KMS-11 (cell line): ENCODE results near the gene ATG9A.

Source experiments
- H2AFZ ChIP-seq: fragments of 200-600 bp; sonication (generic); 2 replicates; pipeline ENCODE4 v1.6.1; 2016; ENCODE audit warnings: antibody characterized with exemption, mixed run types, low read depth
- H3K27ac ChIP-seq: fragments of 200-600 bp; sonication (generic); 2 replicates; pipeline ENCODE4 v1.6.1; 2016; ENCODE audit warnings: mild to moderate bottlenecking, mixed run types
- H3K27me3 ChIP-seq: fragments of 200-600 bp; sonication (generic); 2 replicates; pipeline ENCODE4 v1.6.1; 2017; ENCODE audit warnings: mild to moderate bottlenecking, low read depth, mixed run types, moderate library complexity; ENCODE audit not compliant: insufficient read depth
- H3K36me3 ChIP-seq: fragments of 200-600 bp; sonication (generic); 2 replicates; pipeline ENCODE4 v1.6.1; 2017; ENCODE audit warnings: mild to moderate bottlenecking, mixed run types; ENCODE audit not compliant: insufficient read depth
- H3K4me1 ChIP-seq: fragments of 200-600 bp; sonication (generic); 2 replicates; pipeline ENCODE4 v1.6.1; 2016; ENCODE audit warnings: mild to moderate bottlenecking, low read depth, mixed run types; ENCODE audit not compliant: poor library complexity, severe bottlenecking
- H3K4me2 ChIP-seq: fragments of 200-600 bp; sonication (generic); 2 replicates; pipeline ENCODE4 v1.7.0; 2016; ENCODE audit warnings: mild to moderate bottlenecking, mixed run types
- H3K4me3 ChIP-seq: fragments of 200-600 bp; sonication (generic); IDR thresholded peaks from 2 replicates; pipeline ENCODE4 v1.6.1; 2017; ENCODE audit warnings: low read depth, low read length, mixed read lengths; ENCODE audit not compliant: insufficient read depth
- H3K79me2 ChIP-seq: fragments of 200-600 bp; sonication (generic); 2 replicates; pipeline ENCODE4 v1.6.1; 2016; ENCODE audit warnings: low read depth, mixed run types; ENCODE audit not compliant: insufficient read depth
- H3K9ac ChIP-seq: fragments of 200-600 bp; sonication (generic); 2 replicates; pipeline ENCODE4 v1.6.1; 2016; ENCODE audit warnings: mild to moderate bottlenecking, mixed run types
- H4K20me1 ChIP-seq: fragments of 200-600 bp; sonication (generic); 2 replicates; pipeline ENCODE4 v1.6.1; 2016; ENCODE audit warnings: mild to moderate bottlenecking, mixed run types; ENCODE audit not compliant: insufficient read depth
- CTCF ChIP-seq: fragments of 200-600 bp; sonication (generic); conservative IDR thresholded peaks from 2 replicates; pipeline ENCODE4 v1.6.1; 2017; ENCODE audit warnings: low read depth, mild to moderate bottlenecking, antibody characterized with exemption, low read length, moderate library complexity, mixed read lengths

ATG9A gene

GRCh38 chr2:219174146-219174545 is 55.3 kb downstream of the ATG9A start:
- no peak overlapping the region for H3K4me2 ChIP-seq
- no peaks in the 10 kb centered on the region for H4K20me1 ChIP-seq
- H3K27ac ChIP-seq: no peak overlapping the region
- no peak overlapping the region for H3K9ac ChIP-seq
- no peaks in the 10 kb centered on the region for H3K27me3 ChIP-seq
- H3K36me3 ChIP-seq: no peaks in the 10 kb centered on the region
- H3K4me1 ChIP-seq: peaks cover 13% of the 10 kb centered on the region
- no peak overlapping the region for H2AFZ ChIP-seq
- no peak overlapping the region for H3K4me3 ChIP-seq
- H3K79me2 ChIP-seq: peaks cover 16% of the 10 kb centered on the region; the same call in 1 of the 2 replicates
- no peak for TF ChIP-seq CTCF

GRCh38 chr2:219173176-219173575 is 56.3 kb downstream of the ATG9A start:
- Histone ChIP-seq H4K20me1 (no peaks in the 10 kb centered on the region), H3K4me2 (no peak overlapping the region), H3K9ac (no peak overlapping the region)

GRCh38 chr2:219172231-219173154 is 56.9 kb downstream of the ATG9A start:
- H3K27ac ChIP-seq: no peak overlapping the region

More at GRCh38 chr2:219173176-219173575, 56.3 kb downstream of the ATG9A start:
- H3K27me3 ChIP-seq: no peaks in the 10 kb centered on the region
- TF ChIP-seq CTCF: no peak
- no peaks in the 10 kb centered on the region for H3K36me3 ChIP-seq
- H3K79me2 ChIP-seq: 0 out of 2 replicates have a peak, but pooled peaks cover 10% of the 10 kb centered on the region
- peaks cover 18% of the 10 kb centered on the region for H3K4me1 ChIP-seq
- no peak overlapping the region for H3K4me3 ChIP-seq
- no peak overlapping the region for H3K27ac ChIP-seq
- no peak overlapping the region for H2AFZ ChIP-seq

GRCh38 chr2:219171231-219171651 is 58.2 kb downstream of the ATG9A start:
- Histone ChIP-seq H3K4me2 (no peak overlapping the region), H3K36me3 (no peaks in the 10 kb centered on the region), H2AFZ (no peak overlapping the region), H3K9ac (no peak overlapping the region), H3K27me3 (no peaks in the 10 kb centered on the region), H3K4me3 (no peak overlapping the region), H3K4me1 (peaks cover 20% of the 10 kb centered on the region), H3K79me2 (0 out of 2 replicates have a peak, but pooled peaks cover 10% of the 10 kb centered on the region), H4K20me1 (no peaks in the 10 kb centered on the region), H3K27ac (no peak overlapping the region)
- peak; percentile 89 for TF ChIP-seq CTCF

More at GRCh38 chr2:219172231-219173154, 56.9 kb downstream of the ATG9A start:
- H3K36me3 ChIP-seq: no peaks in the 10 kb centered on the region
- peaks cover 20% of the 10 kb centered on the region for H3K4me1 ChIP-seq
- no peak overlapping the region for H2AFZ ChIP-seq
- no peaks in the 10 kb centered on the region for H3K27me3 ChIP-seq
- H4K20me1 ChIP-seq: no peaks in the 10 kb centered on the region
- H3K4me2 ChIP-seq: no peak overlapping the region
- no peak overlapping the region for H3K9ac ChIP-seq
- TF ChIP-seq CTCF: no peak
- no peak overlapping the region for H3K4me3 ChIP-seq
- 0 out of 2 replicates have a peak, but pooled peaks cover 10% of the 10 kb centered on the region for H3K79me2 ChIP-seq
